Fibroblast of peridontal ligament (primary cell): ENCODE data around the gene PCED1B.
A peak's percentile ranks its signal among the peaks of the same experiment; 100 is the strongest.

Experiments used
- DNase-seq: peaks from one replicate; pipeline ENCODE4 v3.0.0-alpha.2; 2010; ENCODE audit errors: extremely low read depth

The PCED1B gene

GRCh38 chr12:47231456-47231855 lies 152.0 kb downstream of the PCED1B start:
- DNase-seq, result no peak

- no peak for DNase-seq
Observed at GRCh38 chr12:47234576-47235141, 155.2 kb downstream of the PCED1B start.

GRCh38 chr12:47235258-47236040 lies 156.0 kb downstream of the PCED1B start:
- DNase-seq, result no peak

GRCh38 chr12:47236109-47236714 lies 156.8 kb downstream of the PCED1B start:
- DNase-seq, result peak; percentile 81

- DNase-seq, result peak; percentile 19
Observed at GRCh38 chr12:47237751-47238211, 158.4 kb downstream of the PCED1B start.

GRCh38 chr12:47238669-47239114 lies 159.3 kb downstream of the PCED1B start:
- peak; percentile 57 for DNase-seq

GRCh38 chr12:47242426-47242825 lies 163.0 kb downstream of the PCED1B start:
- no peak for DNase-seq

GRCh38 chr12:47244835-47245234 lies 165.4 kb downstream of the PCED1B start:
- DNase-seq, result no peak

- DNase-seq, result no peak
Observed at GRCh38 chr12:47245623-47246022, 166.2 kb downstream of the PCED1B start.

GRCh38 chr12:47247418-47247817 lies 168.0 kb downstream of the PCED1B start:
- no peak for DNase-seq

- no peak for DNase-seq
Observed at GRCh38 chr12:47249082-47249481, 169.7 kb downstream of the PCED1B start.

GRCh38 chr12:47249719-47250357 lies 170.4 kb downstream of the PCED1B start:
- DNase-seq, result no peak

- no peak for DNase-seq
Observed at GRCh38 chr12:47251919-47252318, 172.5 kb downstream of the PCED1B start.

GRCh38 chr12:47264951-47265350 lies 185.5 kb downstream of the PCED1B start:
- DNase-seq, result no peak

- DNase-seq, result no peak
Observed at GRCh38 chr12:47265391-47265790, 186.0 kb downstream of the PCED1B start.

- DNase-seq, result peak; percentile 29
Observed at GRCh38 chr12:47267571-47267970, 188.2 kb downstream of the PCED1B start.

GRCh38 chr12:47268501-47269454 lies 189.4 kb downstream of the PCED1B start:
- no peak for DNase-seq

- DNase-seq, result no peak
Observed at GRCh38 chr12:47269916-47270315, 190.5 kb downstream of the PCED1B start.

GRCh38 chr12:47270782-47271664 lies 191.6 kb downstream of the PCED1B start:
- peak; percentile 45 for DNase-seq

- DNase-seq, result no peak
Observed at GRCh38 chr12:47271800-47272239, 192.4 kb downstream of the PCED1B start.
